IMR-90 (cell line): ENCODE data around the gene ZNF423. TPM values are rescaled to one million over a fixed set of nuclear protein-coding genes. Genes with fewer than 3 reads are reported as not detected.

ENCODE experiments used
- ATAC-seq: fragments of 200-7000 bp; cut with Tn5 transposase; 2 replicates; pipeline ENCODE4 v1.9.1; 2020; ENCODE audit warnings: low read depth, mild to moderate bottlenecking, moderate library complexity
- BruUV-seq: library from RNA; stranded (reverse); fragments of 400-500 nt; replicated peaks from 2 replicates; lab custom pipeline; 2021; lab: Mats Ljungman, UMichigan
- CTCF ChIA-PET: fragments of 300-600 bp; formaldehyde crosslinking; extraction: SDS; loops from one replicate; lab custom pipeline; 2021; ENCODE audit warnings: antibody characterized with exemption; lab: Yijun Ruan, JAX
- POLR2A ChIA-PET: fragments of 300-600 bp; sonication (Branson Sonifier 250); formaldehyde crosslinking; loops from one replicate; lab custom pipeline; 2022; ENCODE audit warnings: antibody characterized with exemption; ENCODE audit not compliant: unreplicated experiment; lab: Charles Lee
- DNase-seq: peaks from one replicate; pipeline ENCODE4 v3.0.0; 2013
- H2AFZ ChIP-seq: replicated peaks from 2 replicates; pipeline ENCODE3; 2013; ENCODE audit warnings: low read length, mild to moderate bottlenecking; ENCODE audit not compliant: poor library complexity
- H2AK5ac ChIP-seq: 2 replicates; pipeline ENCODE4 v1.6.1; 2013; ENCODE audit warnings: low read depth, low read length, inconsistent platforms
- H2AK9ac ChIP-seq: replicated peaks from 2 replicates; pipeline ENCODE3; 2013; ENCODE audit warnings: mild to moderate bottlenecking, low read depth, low read length, moderate library complexity; ENCODE audit not compliant: poor library complexity
- H2BK120ac ChIP-seq: 2 replicates; pipeline ENCODE4 v1.6.1; 2013; ENCODE audit warnings: low read depth, low read length, inconsistent platforms
- H2BK15ac ChIP-seq: 3 replicates; pipeline ENCODE4 v1.6.1; 2013; ENCODE audit warnings: low read depth, low read length, inconsistent platforms
- H2BK20ac ChIP-seq: 2 replicates; pipeline ENCODE4 v1.6.1; 2013; ENCODE audit warnings: low read depth, mild to moderate bottlenecking, inconsistent platforms, low read length, moderate library complexity
- H2BK5ac ChIP-seq: 2 replicates; pipeline ENCODE4 v1.6.1; 2013; ENCODE audit warnings: mild to moderate bottlenecking, low read depth, low read length, inconsistent platforms; ENCODE audit not compliant: poor library complexity, severe bottlenecking
- H3K14ac ChIP-seq: replicated peaks from 2 replicates; pipeline ENCODE4 v1.6.1; 2013; ENCODE audit warnings: low read depth, low read length, inconsistent platforms
- H3K18ac ChIP-seq: 2 replicates; pipeline ENCODE4 v1.6.1; 2013; ENCODE audit warnings: low read depth, low read length, control low read depth
- H3K23ac ChIP-seq: 2 replicates; pipeline ENCODE4 v1.6.1; 2013; ENCODE audit warnings: low read depth, low read length, inconsistent platforms
- H3K27ac ChIP-seq: 2 replicates; pipeline ENCODE4 v1.5.1; 2013; ENCODE audit warnings: mild to moderate bottlenecking, control low read depth, low read length; ENCODE audit not compliant: insufficient read depth
- H3K27me3 ChIP-seq: 2 replicates; pipeline ENCODE4 v1.6.1; 2013; ENCODE audit warnings: low read length; ENCODE audit not compliant: control insufficient read depth, insufficient read depth
- H3K36me3 ChIP-seq: 2 replicates; pipeline ENCODE4 v1.6.1; 2013; ENCODE audit warnings: low read length, mixed read lengths; ENCODE audit not compliant: control insufficient read depth, insufficient read depth
- H3K4ac ChIP-seq: 2 replicates; pipeline ENCODE4 v1.6.1; 2013; ENCODE audit warnings: low read depth, low read length, inconsistent platforms
- H3K4me1 ChIP-seq: 2 replicates; pipeline ENCODE4 v1.6.1; 2013; ENCODE audit warnings: low read length, mixed read lengths; ENCODE audit not compliant: control insufficient read depth, insufficient read depth
- H3K4me2 ChIP-seq: 2 replicates; pipeline ENCODE4 v1.6.1; 2013; ENCODE audit warnings: low read depth, mild to moderate bottlenecking, control low read depth, low read length, moderate library complexity
- H3K4me3 ChIP-seq: 2 replicates; pipeline ENCODE4 v1.5.1; 2013; ENCODE audit warnings: low read depth, mild to moderate bottlenecking, control low read depth, low read length, moderate library complexity; ENCODE audit not compliant: insufficient read depth
- H3K56ac ChIP-seq: 2 replicates; pipeline ENCODE4 v1.6.1; 2013; ENCODE audit warnings: low read length, inconsistent platforms; ENCODE audit not compliant: insufficient read depth; ENCODE audit errors: extremely low read depth
- H3K79me1 ChIP-seq, 2 experiments: 2 replicates each; pipeline ENCODE4 v1.6.1; 2013; ENCODE audit warnings: low read length in 2 of 2, inconsistent platforms in 1 of 2, low read depth in 1 of 2
- H3K9ac ChIP-seq: 2 replicates; pipeline ENCODE4 v1.6.1; 2013; ENCODE audit warnings: low read depth, low read length, control low read depth
- H3K9me1 ChIP-seq: 2 replicates; pipeline ENCODE4 v1.6.1; 2013; ENCODE audit warnings: low read length, inconsistent platforms; ENCODE audit not compliant: insufficient read depth
- H3K9me3 ChIP-seq: 2 replicates; pipeline ENCODE4 v1.6.1; 2013; ENCODE audit warnings: low read length; ENCODE audit not compliant: control insufficient read depth, insufficient read depth
- H4K20me1 ChIP-seq: 2 replicates; pipeline ENCODE4 v1.6.1; 2013; ENCODE audit warnings: low read length, inconsistent platforms; ENCODE audit not compliant: insufficient read depth
- H4K5ac ChIP-seq: 2 replicates; pipeline ENCODE4 v1.6.1; 2013; ENCODE audit warnings: mild to moderate bottlenecking, low read depth, low read length, control low read depth
- H4K8ac ChIP-seq, 2 experiments: 2 replicates each; pipeline ENCODE4 v1.6.1; 2013; ENCODE audit warnings: low read depth in 2 of 2, low read length in 2 of 2, control low read depth in 1 of 2, inconsistent platforms in 1 of 2
- H4K91ac ChIP-seq: 2 replicates; pipeline ENCODE4 v1.6.1; 2013; ENCODE audit warnings: low read depth, low read length, inconsistent platforms; ENCODE audit not compliant: insufficient read depth
- BHLHE40 ChIP-seq: fragments of 150-350 bp; IDR thresholded peaks from 2 replicates; pipeline ENCODE4 v1.6.1; 2016; ENCODE audit warnings: mild to moderate bottlenecking, low read depth, low read length
- CEBPB ChIP-seq: IDR thresholded peaks from 2 replicates; pipeline ENCODE4 v1.6.1; 2012; ENCODE audit warnings: low read depth, low read length, improper control_type of control experiment
- CHD1 ChIP-seq: IDR thresholded peaks from 2 replicates; pipeline ENCODE4 v1.6.1; 2012; ENCODE audit warnings: low read depth, low read length, improper control_type of control experiment
- CTCF ChIP-seq: conservative IDR thresholded peaks from 2 replicates; pipeline ENCODE4 v1.5.1; 2012; ENCODE audit warnings: mild to moderate bottlenecking, low read depth, low read length, improper control_type of control experiment
- ELK1 ChIP-seq: fragments of 150-350 bp; IDR thresholded peaks from 2 replicates; pipeline ENCODE4 v1.6.1; 2016; ENCODE audit warnings: low read depth, mild to moderate bottlenecking, low read length, moderate library complexity, borderline replicate concordance
- MAFK ChIP-seq: IDR thresholded peaks from 2 replicates; pipeline ENCODE4 v1.6.1; 2012; ENCODE audit warnings: low read depth, low read length, improper control_type of control experiment
- MAZ ChIP-seq: IDR thresholded peaks from 2 replicates; pipeline ENCODE4 v1.6.1; 2012; ENCODE audit warnings: low read depth, mild to moderate bottlenecking, low read length, improper control_type of control experiment, moderate library complexity, borderline replicate concordance
- MXI1 ChIP-seq: IDR thresholded peaks from 2 replicates; pipeline ENCODE4 v1.6.1; 2012; ENCODE audit warnings: low read depth, mild to moderate bottlenecking, low read length, moderate library complexity, borderline replicate concordance
- NFE2L2 ChIP-seq: fragments of 150-350 bp; IDR thresholded peaks from 2 replicates; pipeline ENCODE4 v1.6.1; 2016; ENCODE audit warnings: low read depth, mild to moderate bottlenecking, low read length
- POLR2A ChIP-seq: IDR thresholded peaks from 2 replicates; pipeline ENCODE4 v1.6.1; 2012; ENCODE audit warnings: mild to moderate bottlenecking, low read depth, low read length
- RAD21 ChIP-seq: IDR thresholded peaks from 2 replicates; pipeline ENCODE4 v1.6.1; 2012; ENCODE audit warnings: low read length, improper control_type of control experiment
- RCOR1 ChIP-seq: IDR thresholded peaks from 2 replicates; pipeline ENCODE4 v1.6.1; 2012; ENCODE audit warnings: mild to moderate bottlenecking, low read length, improper control_type of control experiment; ENCODE audit not compliant: insufficient replicate concordance
- RFX5 ChIP-seq: IDR thresholded peaks from 2 replicates; pipeline ENCODE4 v1.8.0; 2012; ENCODE audit warnings: low read depth, mild to moderate bottlenecking, low read length, moderate library complexity
- SMC3 ChIP-seq: fragments of 150-350 bp; IDR thresholded peaks from 2 replicates; pipeline ENCODE4 v1.6.1; 2016; ENCODE audit warnings: low read depth, mild to moderate bottlenecking, antibody characterized with exemption, low read length, moderate library complexity
- WGBS, 2 experiments: methylation state at CpG; one replicate each; pipeline versions ENCODE4 v1.1.5 to v1.1.7; 2013; ENCODE audit warnings: missing lambda C conversion rate in 2 of 2; ENCODE audit not compliant: insufficient read length in 1 of 2; ENCODE audit errors: extremely low coverage in 2 of 2; 5-methylcytosine and 5-hydroxymethylcytosine counted together
- dilution Hi-C: fragments of 300-500 bp; cut with HindIII; formaldehyde crosslinking; loops from one replicate; pipeline ENCODE4 v1.14.3; 2018; ENCODE audit warnings: low sequenced_read_pairs; ENCODE audit not compliant: unreplicated experiment
- in situ Hi-C: fragments of 300-500 bp; cut with MboI; formaldehyde crosslinking; loops from 3 replicates; pipeline ENCODE4 v1.14.3; 2019; ENCODE audit warnings: low sequenced_read_pairs, inconsistent platforms, mixed read lengths
- intact Hi-C: fragments of 100-400 bp; cut with micrococcal nuclease; formaldehyde crosslinking; loops from 2 replicates; pipeline ENCODE4 v1.10.0; 2022
- polyA plus RNA-seq, 3 experiments: library from polyadenylated mRNA; depleted of rRNA; stranded (reverse); fragments of >200 nt; gene quantifications; 2 replicates each; pipeline ENCODE4 v1.2.3, GENCODE V29; 2012; ENCODE audit warnings: low replicate concordance in 1 of 3
- total RNA-seq: library from RNA; depleted of rRNA; stranded (reverse); fragments of >200 nt; gene quantifications from 2 replicates; pipeline ENCODE4 v1.2.3, GENCODE V29; 2012

The ZNF423 gene
- total and polyA plus RNA-seq, 2 of the 4 experiments (the other 2 are of a cell fraction) = under 0.01 to 0.10 TPM

GRCh38 chr16:49833085-49833484, 22.8 kb downstream of the ZNF423 start:
- no peak for DNase-seq
- CTCF ChIA-PET = no interaction called here
- H3K18ac ChIP-seq = no peak overlapping the region
- H4K5ac ChIP-seq = no peak overlapping the region
- no peak overlapping the region for H3K23ac ChIP-seq
- no peak overlapping the region for H3K4me3 ChIP-seq
- H2BK15ac ChIP-seq = no peak overlapping the region
- H4K8ac ChIP-seq = no peak overlapping the region
- POLR2A ChIA-PET = no interaction called here
- no peak for ATAC-seq
- no peak overlapping the region for H3K56ac ChIP-seq
- no peaks in the 10 kb centered on the region for H3K79me1 ChIP-seq
- no peak overlapping the region for H2AK9ac ChIP-seq
- H3K27me3 ChIP-seq = peaks cover 15% of the 10 kb centered on the region; the same call in 1 of the 2 replicates
- no peak overlapping the region for H3K14ac ChIP-seq
- no peak overlapping the region for H2AK5ac ChIP-seq
- H3K9me1 ChIP-seq = no peaks in the 10 kb centered on the region
- no peak overlapping the region for H2AFZ ChIP-seq
- H3K9ac ChIP-seq = no peak overlapping the region
- intact Hi-C loops (no loop called here), dilution Hi-C loops (no loop called here), in situ Hi-C loops (no loop called here)
- H2BK120ac ChIP-seq = no peak overlapping the region
- H3K36me3 ChIP-seq = no peaks in the 10 kb centered on the region
- H3K4ac ChIP-seq = no peak overlapping the region
- H3K9me3 ChIP-seq = no peaks in the 10 kb centered on the region
- no peak overlapping the region for H4K91ac ChIP-seq
- no peaks in the 10 kb centered on the region for H4K20me1 ChIP-seq
- no peak overlapping the region for H2BK5ac ChIP-seq
- WGBS, 2 experiments = 43% methylated on average over 5 of the region's 11 CpGs; no CpG with 5 or more reads in 1 of the 2 experiments
- no TSS peak for BruUV-seq
- no peaks in the 10 kb centered on the region for H3K4me1 ChIP-seq
- H2BK20ac ChIP-seq = no peak overlapping the region
- no peak overlapping the region for H3K4me2 ChIP-seq
- H3K27ac ChIP-seq = no peak overlapping the region
- TF ChIP-seq BHLHE40 (no peak), SMC3 (no peak), RAD21 (no peak), RCOR1 (no peak), CHD1 (no peak), ELK1 (no peak), NFE2L2 (no peak), MXI1 (no peak), MAZ (no peak), CEBPB (no peak), RFX5 (no peak), CTCF (no peak), MAFK (no peak), POLR2A (no peak)
